GM06990 (cell line): ENCODE data around the gene CHD3.
A peak's percentile ranks its signal among the peaks of the same experiment; 100 is the strongest.

Experiments
- DNase-seq: peaks from one replicate; pipeline ENCODE4 v3.0.0-alpha.2; 2011; ENCODE audit not compliant: insufficient read length; ENCODE audit errors: extremely low read depth
- H3K27me3 ChIP-seq: replicated peaks from 2 replicates; pipeline ENCODE4 v1.6.0; 2011; ENCODE audit warnings: low read length; ENCODE audit not compliant: control insufficient read depth, insufficient read depth
- H3K36me3 ChIP-seq: 2 replicates; pipeline ENCODE4 v1.5.1; 2011; ENCODE audit warnings: low read length; ENCODE audit not compliant: control insufficient read depth, insufficient read depth
- H3K4me3 ChIP-seq: replicated peaks from 2 replicates; pipeline ENCODE4 v1.5.1; 2011; ENCODE audit warnings: low read depth, mild to moderate bottlenecking, control low read depth, low read length
- CTCF ChIP-seq: IDR thresholded peaks from 2 replicates; pipeline ENCODE4 v1.5.1; 2011; ENCODE audit warnings: low read length, control low read depth, mild to moderate bottlenecking, inconsistent platforms; ENCODE audit not compliant: insufficient read depth, poor library complexity, severe bottlenecking

Gene CHD3

GRCh38 chr17:7910281-7910680 lies 21.7 kb downstream of the CHD3 start:
- TF ChIP-seq CTCF: no peak
- Histone ChIP-seq H3K27me3 (no peaks in the 10 kb centered on the region), H3K4me3 (no peak overlapping the region), H3K36me3 (peaks cover 44% of the 10 kb centered on the region)
- DNase-seq: no peak

GRCh38 chr17:7910711-7911110 lies 22.1 kb downstream of the CHD3 start:
- TF ChIP-seq CTCF: no peak
- peaks cover 40% of the 10 kb centered on the region for H3K36me3 ChIP-seq

GRCh38 chr17:7911116-7911515 lies 22.5 kb downstream of the CHD3 start:
- DNase-seq: no peak
- Histone ChIP-seq H3K27me3 (no peaks in the 10 kb centered on the region), H3K36me3 (peaks cover 37% of the 10 kb centered on the region), H3K4me3 (no peak overlapping the region)
- TF ChIP-seq CTCF: no peak

More at GRCh38 chr17:7910711-7911110, 22.1 kb downstream of the CHD3 start:
- DNase-seq: no peak
- Histone ChIP-seq H3K4me3 (no peak overlapping the region), H3K27me3 (no peaks in the 10 kb centered on the region)

- no peak for DNase-seq
- H3K36me3 ChIP-seq: peaks cover 23% of the 10 kb centered on the region
- TF ChIP-seq CTCF: peak; percentile 75
- no peak overlapping the region for H3K4me3 ChIP-seq
- no peaks in the 10 kb centered on the region for H3K27me3 ChIP-seq
Measured at GRCh38 chr17:7912927-7913524, 24.4 kb downstream of the CHD3 start.

- H3K4me3 ChIP-seq: peak overlapping the region; percentile 66
- DNase-seq: no peak
- TF ChIP-seq CTCF: no peak
- peaks cover 15% of the 10 kb centered on the region for H3K36me3 ChIP-seq
- no peaks in the 10 kb centered on the region for H3K27me3 ChIP-seq
Measured at GRCh38 chr17:7915179-7915610, 26.6 kb downstream of the CHD3 start.

- Histone ChIP-seq H3K36me3 (peaks cover 10% of the 10 kb centered on the region), H3K27me3 (no peaks in the 10 kb centered on the region), H3K4me3 (peak within 1 kb of the TSS; percentile 66)
- DNase-seq: peak; percentile 91
- TF ChIP-seq CTCF: no peak
Measured at GRCh38 chr17:7915611-7916384, 27.2 kb downstream of the CHD3 start, which contains the start of gene RNF227. RNF227 (minus strand) TSS chr17:7916289; CDS start chr17:7916195, 94 bp downstream.
